HG03280 (cell line): Measurements from ENCODE around the gene PPHLN1.

Experiments used
- ATAC-seq: cut with Tn5 transposase; IDR thresholded peaks from one replicate; pipeline ENCODE4 v1.9.1; 2021; ENCODE audit warnings: mild to moderate bottlenecking, moderate library complexity; ENCODE audit not compliant: unreplicated experiment

PPHLN1 gene

DNA sequence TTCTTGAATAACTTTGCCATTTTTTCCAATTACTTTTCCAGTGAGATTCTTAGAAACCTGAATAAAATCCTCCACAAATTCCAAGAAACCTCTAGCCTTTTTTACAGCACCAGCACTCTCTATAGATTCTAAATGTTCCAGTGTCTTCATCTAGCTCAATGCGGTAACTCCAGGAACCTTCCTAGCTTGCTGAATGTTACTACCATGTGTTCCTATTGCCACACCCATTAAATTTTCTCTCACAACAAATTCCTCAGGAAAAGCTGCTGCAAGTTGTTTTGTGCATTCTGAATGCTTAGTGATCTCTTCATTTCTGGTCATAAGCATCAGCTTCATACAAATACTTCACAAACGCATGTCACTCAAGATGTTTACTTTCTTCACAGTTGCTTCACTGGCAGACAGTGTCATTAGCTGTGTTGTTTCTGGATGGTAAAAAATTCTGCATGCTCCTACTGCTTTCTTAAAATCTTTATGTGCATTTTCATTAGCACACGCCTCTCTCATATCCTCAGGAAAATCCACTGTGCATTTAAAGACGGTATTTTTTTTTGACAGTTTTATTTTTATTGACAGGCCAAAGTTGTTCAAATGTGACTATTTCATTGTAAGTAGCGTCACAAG, 106.7 kb downstream of the PPHLN1 start:
- no peak for ATAC-seq

DNA sequence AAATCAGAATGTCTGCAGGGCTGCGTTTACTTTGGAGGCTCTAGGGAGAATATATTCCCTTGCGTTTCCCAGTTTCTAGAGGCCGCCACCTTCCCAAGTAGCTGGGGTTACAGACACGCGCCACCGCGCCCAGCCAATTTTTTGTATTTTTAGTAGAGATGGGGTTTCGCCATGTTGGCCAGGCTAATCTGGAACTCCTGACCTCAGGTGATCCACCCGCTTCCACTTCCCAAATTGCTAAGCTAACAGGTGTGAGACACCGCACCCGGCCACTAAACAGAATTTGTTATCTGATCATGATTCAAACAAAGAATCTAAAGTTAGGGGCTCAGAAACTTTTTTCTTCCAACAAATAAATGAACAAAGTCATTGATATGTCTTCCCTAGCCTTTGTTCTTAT, 114.6 kb downstream of the PPHLN1 start:
- no peak for ATAC-seq

DNA sequence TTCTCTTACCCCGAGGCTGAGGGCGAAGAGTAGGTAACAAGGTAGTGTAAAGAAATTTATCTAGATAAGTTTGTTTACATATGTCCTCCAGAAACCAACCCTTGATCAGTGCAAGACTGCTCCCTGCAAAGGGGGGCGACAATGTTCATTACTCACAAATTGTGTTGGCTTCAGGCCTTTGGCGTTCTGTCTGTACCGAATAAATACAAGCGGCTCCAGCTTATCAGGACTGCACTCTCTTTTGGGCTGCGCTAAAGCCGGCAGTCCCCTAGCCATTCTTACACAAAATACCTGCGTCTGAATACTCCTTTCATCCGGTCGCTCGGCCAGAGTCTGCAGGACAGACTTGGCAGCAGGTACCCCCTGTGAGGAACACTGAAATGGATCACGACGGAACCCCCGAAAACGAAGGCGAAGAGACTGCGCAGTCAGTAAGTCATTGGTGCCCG, 116.4 kb downstream of the PPHLN1 start:
- no peak for ATAC-seq

DNA sequence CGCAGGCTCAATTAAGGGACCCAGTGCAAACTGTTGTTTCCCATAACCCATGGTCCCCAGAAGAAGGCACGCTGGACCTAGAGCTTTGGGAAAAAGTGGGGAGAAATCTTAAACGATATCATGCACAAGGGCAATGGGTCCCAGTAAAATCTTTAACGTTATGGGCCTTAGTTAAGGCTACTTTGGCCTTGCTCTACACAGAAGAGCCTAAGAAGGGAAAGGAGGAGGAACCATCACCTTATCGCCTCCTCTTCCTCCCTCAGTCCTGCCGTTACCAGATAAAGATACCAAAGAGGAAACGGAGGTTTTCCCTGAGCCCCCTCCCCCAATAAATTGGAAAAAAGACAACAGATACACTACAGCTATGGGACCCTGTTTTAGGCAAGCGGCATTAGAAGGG, 116.9 kb downstream of the PPHLN1 start:
- no peak for ATAC-seq

DNA sequence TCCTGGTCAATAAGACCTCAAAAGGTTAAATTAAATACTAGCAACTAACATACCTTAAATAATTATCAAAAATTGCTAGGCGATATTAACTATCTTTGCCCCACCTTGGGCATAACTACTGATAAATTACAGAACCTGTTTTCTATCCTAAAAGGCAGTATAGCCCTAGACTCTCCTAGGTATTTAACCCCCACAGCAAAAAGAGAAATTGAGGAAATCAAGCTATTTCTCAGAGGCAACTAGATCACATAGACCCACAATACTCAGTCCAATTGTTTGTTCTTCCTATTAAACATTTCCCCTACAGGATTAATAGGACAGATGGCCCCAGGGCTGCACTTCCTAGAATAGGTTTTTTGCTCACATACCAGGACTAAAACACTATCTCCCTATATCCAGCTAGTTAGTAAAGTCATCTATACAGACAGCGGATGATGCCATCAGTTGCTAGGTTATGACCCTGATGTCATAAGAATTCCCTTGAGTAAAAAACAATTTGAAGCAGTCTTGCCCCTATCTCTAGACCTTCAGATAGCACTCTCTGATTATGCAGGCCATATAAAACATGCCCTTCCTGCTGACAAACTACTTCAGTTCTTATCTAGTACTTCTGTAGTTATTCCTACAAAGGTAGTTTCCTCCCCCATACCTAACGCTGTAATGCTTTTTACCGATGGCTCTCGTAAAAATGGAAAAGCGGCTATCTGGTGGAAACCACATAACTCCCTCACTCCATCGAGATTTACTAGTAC, 118.4 kb downstream of the PPHLN1 start:
- ATAC-seq = no peak

DNA sequence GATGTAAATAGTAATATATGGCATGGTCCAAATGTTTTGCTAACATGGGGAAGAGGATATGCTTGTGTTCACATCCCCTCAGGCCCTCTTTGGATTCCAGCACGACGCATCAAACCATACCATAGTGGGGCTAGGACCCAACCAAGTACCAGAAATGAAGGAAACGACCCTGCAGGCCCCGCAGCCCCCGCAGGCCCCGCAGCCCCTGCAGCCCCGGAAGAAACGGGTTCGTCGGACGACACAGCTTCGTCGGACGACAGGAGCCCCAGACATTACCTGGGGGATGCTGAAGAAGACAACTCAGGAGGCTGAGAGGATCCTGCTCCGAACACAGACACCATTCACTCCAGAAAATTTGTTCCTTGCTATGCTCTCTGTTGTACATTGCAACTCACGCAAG, 119.9 kb downstream of the PPHLN1 start:
- no peak for ATAC-seq

DNA sequence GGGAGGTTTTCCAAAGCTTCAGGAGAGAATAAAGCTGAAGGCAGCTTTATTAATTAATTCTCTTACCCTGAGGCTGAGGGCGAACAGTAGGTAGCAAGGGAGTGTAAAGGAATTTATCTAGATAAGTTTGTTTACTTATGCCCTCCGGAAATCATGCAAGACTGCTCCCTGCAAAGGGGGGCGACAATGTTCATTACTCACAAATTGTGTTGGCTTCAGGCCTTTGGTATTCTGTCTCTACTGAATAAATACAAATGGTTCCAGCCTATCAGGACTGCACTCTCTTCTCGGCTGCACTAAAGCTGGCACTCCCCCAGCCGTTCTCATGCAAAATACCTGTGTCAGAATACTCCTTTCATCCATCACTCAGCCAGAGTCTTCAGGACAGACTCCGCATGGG, 120.8 kb downstream of the PPHLN1 start:
- ATAC-seq = no peak

DNA sequence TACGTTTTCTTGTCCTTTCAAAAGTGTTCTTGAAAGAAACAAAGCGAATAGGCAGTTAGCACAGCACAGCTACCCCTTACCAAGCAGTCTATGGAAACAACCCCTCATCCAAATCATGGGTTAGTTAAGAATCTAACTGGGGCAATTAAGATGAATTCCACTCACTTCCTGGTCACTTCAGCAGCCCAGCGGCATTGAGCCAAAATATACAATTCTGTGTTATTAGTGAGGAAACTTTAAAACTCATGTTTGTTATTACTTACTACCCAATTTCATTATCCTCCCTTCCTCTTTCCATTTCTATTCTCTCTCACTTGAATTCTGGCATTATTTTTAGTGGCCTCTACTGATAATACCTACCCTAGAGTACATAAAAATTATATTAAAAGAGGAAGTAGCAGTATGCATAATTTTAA, 121.4 kb downstream of the PPHLN1 start:
- ATAC-seq = no peak

DNA sequence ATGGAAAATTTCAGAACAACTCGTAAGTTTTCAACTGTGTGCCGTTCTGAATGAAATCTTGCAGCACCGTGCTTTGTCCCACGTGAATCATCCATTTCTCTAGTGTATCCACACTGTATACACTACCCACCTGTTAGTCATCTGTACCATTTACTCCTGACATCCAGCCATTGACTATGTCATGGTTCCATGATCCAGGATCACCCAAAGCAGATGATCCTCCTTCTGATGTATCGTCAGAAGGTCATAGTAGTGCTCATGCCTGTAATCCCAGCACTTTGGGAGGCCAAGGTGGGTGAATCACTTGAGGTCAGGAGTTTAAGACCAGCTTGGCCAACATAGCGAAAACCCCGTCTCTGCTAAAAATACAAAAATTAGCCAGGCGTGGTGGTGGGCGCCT, 122.9 kb downstream of the PPHLN1 start:
- ATAC-seq = no peak

DNA sequence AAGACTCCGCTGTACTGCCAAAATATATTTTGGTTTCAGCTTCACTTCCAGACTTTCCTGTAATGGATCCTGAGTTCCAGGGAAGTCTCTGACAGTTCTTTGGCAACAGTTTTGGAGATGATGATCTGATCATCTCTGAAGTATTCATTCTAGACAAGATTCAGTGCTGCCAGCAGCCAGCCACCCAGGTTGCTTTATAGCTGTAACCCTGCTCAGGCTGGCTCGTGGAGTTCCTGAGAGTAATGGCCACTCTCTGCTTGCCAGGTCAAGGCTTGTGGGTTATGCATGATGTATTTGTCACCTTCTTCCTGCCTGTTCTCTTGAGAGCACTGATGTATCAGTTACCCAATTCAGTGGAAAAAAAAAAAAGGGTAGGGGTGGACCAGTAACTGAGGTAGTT, 124.3 kb downstream of the PPHLN1 start:
- no peak for ATAC-seq

DNA sequence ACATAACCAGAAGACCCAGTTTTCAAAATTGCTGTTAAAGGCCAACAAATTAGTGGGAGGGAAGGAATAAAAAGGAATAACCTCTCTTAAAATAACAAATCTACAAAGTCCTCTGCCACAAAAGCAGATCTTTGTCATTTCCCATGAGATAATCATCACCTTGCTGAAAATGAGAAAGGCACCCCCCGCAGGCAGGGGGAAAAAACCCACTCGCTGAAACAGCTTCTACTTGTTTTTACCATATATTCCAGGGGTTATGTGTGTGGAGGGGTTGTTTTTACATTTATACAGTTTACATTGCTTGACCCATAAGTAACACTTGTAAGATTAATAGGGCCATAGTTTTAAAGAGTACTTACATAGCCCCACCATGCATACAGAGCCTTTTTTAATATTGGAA, 132.6 kb downstream of the PPHLN1 start:
- ATAC-seq = no peak

DNA sequence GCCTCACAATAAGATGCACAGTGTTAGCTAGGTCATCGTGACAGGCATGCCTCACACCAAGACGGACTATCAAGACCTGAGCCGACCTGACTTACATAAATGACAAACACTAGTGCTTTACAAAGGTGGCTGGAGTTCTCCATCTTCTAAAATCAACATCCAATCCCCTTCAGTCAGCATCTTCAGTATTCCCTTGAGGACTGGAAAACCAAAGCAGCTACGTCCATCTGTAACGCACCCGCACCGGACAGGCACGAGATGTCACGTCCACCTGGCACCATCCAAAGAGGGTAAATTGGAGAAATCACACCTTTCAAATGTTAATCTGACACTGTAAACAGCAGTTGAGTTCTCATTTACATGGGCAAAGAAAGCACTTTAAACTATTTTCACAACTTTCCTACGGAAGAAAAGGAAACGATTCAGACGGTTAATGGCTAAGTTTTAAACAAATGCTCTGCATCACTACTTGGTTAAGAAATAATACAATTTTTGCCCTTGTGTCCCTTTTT, 133.4 kb downstream of the PPHLN1 start:
- no peak for ATAC-seq

DNA sequence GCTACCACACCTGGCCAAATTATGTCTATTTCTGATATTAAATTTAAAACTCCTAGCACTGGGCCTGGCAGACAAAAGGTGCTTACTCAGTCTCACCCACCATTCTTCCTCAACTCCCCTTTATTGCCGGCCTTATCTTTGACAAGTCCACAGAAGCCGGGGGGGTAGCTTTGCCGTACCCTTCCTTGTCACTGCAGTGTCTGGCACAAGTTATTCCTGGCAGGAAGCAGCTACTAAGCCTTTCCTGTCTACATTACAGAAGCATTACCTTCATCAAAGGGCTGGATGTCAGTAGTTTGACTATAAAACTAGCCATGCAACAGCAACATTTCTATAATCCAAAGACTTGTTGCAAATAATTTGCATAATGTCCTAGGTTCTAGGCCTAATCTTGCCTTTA, 136.5 kb downstream of the PPHLN1 start:
- ATAC-seq = no peak

DNA sequence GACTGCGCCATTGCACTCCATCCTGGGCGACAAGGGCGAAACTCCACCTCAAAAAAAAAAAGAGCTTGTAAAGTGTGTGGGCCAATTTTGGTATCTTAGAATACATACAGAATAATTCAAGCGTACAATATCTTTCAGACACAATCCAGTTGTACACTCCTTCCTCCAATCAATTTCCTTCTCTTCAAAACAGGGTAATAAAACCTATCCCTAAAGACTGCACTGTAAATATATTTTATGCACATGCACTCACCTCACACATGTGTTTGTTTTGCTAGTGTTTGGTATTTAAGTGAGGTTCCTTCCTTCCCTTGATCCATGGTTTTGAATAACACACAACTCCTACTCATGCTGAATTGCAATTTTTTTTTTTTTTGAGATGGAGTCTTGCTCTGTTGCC, 137.7 kb downstream of the PPHLN1 start:
- no peak for ATAC-seq

DNA sequence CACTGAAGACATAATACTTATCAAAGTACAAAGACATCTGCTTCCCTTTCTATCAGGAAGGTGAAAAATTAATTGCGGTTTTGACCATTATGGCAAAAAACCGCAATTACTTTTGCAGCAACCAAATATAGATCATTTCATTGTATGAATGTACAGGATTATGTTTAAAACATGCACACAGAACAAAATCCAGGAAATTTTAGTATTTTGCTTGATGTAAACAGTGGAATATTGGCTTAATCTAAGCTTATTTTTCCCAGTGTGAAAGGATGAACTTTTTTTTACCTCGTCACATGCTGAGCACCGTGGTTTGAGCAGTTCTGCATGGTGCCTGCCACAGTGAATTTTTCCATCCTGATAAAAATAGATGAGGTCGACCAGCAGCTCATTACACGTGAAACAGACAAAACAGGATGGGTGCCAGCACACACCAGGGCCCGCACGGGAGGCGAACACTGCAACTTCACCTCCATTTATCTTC, 142.4 kb downstream of the PPHLN1 start:
- ATAC-seq = no peak

DNA sequence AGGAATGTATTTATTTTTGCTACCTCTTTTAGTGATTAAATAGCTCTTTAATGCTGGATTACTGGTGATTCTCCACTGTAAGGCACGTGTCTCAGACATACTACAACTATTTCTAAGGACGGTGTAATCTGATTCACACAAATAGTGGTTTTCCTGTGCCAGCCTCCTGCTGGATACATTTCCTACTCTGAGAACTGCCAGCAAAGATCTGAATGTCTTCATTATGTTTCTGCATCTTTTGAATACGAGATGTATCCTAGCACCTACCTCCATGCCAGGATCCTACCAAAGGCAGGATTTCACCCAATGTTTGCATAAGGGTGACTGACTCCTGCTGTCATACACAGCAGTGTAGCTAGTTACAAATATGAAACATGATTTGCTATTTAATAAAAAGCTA, 143.0 kb downstream of the PPHLN1 start:
- no peak for ATAC-seq

DNA sequence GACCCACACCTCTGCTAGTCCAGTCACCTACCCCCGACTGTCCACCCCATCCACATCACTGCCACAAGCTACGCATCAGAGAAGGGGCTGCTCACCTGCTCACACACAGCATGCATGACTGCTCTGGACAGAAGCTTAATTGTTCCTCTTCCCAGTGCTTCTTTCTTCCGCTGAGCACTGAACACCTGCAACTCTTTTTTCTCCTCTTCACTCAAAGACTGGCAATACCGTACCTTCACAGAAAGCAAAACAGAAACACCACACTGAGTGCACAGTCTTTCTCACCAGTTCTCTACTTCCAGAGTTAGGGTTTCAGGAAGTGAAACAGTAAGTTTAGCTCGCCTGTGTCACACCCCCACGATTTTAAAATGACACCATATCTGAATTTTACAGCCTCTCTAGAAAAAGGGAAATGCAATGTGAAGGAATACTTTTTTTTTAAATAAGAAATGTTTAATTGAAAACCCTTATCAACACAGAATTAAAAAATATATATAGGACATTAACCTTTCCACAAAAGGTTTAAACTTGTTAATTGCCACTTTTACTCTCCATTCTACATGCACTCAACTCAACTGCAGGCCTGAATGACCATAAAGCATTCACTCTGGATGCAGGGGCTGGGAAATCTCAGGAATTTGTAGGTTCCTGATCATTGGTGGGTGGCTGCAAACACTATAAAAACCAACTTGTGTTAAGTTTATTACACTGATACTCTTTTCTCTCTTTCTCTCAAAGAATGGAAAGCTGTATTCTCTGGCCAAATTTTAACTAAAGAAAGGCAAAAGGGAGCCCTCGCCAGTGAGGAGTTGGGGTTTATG, 143.6 kb downstream of the PPHLN1 start:
- peak; percentile 98 for ATAC-seq

DNA sequence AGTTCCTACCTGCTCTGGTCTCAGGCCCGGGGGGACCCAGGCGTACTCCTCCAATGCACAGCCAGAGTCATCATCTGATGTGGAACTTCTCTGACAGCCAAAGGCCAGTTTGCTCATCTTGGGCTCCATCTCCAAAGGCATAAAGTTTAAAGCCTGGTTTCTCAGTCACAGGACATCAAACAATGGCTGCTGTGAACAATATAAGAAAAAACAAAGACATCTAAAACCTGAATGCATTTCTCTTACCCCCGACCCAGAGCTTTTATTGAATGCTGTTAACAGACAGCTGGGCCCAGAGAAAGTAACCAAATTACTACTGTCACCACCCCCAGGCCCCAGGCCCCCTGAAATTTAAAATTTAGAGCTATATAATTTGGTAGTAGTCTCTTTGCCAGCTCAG, 146.4 kb downstream of the PPHLN1 start:
- ATAC-seq = no peak

DNA sequence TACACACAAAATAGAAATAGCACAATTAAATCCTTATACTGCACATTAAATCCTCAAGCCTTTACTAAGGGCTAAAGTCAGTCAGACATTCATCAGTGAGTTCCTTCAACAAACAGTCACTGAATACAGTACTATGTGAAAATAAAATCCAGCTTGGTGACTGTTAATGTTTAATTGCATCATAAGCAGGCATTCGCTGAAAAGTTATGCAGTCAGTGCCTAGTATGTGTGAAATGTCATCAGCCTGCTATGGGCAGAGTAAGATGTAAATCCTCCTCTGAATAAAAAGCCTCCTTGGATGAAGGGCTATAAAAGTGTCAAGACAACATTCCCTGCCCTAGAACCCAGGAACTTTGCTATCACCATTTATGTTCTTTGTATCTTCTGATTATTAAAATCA, 147.2 kb downstream of the PPHLN1 start:
- no peak for ATAC-seq

DNA sequence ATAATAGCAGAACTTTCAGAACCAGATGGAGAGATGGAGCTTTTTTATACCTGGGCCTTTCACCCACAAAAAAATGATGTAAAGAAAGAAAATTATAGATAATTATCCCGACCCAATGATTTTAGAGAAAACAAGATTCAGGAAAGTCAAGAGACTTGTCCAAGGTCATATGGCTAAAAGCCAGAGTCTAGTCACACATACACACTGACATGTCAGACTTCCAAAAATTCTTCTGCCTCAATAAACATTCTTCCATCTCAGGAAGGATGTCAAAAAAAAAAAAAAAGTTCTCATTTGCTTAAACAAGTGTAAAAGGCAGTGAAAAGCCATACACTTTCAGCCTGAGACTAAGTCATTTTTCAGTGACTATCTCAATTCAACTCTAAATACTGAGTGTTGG, 147.6 kb downstream of the PPHLN1 start:
- no peak for ATAC-seq

DNA sequence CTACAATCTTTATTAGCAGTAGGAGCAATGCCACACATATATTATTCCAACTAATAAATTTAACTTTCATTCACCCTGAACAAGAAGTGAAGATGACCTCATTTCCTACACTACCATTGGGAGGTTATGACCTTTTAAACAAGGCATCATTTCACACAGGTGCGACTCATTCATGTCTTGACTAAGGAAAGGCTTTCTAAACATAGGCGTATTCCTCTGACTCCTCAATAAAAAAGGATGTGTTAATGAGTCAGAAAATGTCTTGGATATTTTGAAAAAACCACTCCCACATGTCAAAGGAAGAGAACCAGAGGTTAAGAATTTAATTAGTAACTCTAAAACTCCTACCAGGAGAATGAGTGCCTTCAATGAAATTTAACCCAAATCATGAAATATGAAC, 148.4 kb downstream of the PPHLN1 start:
- ATAC-seq = no peak

DNA sequence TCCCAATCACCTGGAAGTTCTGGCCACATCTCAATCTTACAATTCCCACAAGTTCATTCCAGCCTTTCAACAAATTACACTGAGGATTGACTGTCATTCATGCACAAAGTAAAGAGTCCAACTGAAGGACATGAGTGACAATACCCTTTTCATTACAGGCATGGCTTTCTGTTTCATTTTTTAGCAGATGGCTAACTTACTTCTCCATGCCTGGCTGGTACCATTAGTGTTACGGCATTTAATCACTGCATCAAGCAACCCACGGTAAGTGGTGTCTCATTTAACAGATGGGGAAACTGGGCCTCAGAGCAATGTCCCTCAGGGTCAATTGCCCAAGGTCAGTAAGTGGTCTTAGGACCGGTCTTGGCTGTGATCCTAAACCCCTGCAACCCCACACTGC, 149.1 kb downstream of the PPHLN1 start:
- ATAC-seq = peak; percentile 55
